Activated CD4-positive, alpha-beta T cell treated with anti-CD3 and anti-CD28 coated beads, Interleukin-2, Interleukin-4, amounts not matched to agents 100 ng/mL and 50 ng/mL, durations not matched to agents 16 hours and 8 hours (primary cell): ENCODE measurements around the gene FOXJ3.

Source experiments
- DNase-seq: peaks from one replicate; pipeline ENCODE4 v3.0.0-alpha.2; 2020; ENCODE audit warnings: low spot score

The FOXJ3 gene

DNA sequence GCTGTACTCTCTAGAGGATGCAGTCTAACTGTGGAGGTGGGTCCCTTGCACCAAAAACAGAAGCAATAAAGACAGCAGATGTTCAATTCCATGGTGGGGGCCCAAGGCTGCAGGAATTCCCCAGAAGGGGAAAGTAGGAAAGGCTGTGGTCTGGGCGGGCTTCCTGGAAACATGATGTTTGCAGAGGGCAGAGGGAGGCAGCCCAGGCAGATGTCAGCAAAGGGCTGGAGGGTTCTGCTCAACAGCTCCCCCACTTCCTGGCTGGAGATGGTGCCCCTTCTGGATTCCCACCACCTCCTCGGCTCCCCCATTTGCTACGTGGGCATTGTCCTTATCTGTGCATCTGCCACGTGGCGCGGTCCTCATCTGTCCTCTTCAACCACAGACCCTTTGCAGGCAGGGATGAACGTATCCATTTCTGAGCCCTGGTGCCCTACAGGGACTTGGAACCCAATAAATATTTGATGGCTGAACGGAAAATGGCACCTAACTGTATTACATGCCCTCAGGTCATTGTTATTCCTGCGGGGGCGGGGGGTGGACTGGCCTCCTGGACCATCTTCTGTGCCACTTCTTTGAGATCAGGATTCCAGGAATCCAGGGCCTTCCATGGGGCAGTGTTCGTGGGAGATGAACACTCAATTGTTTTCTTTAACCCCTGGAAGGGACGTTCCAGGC, 190.2 kb downstream of the FOXJ3 start:
- no peak for DNase-seq

GRCh38 chr1:42143896-42144710, 190.9 kb downstream of the FOXJ3 start:
- DNase-seq, result no peak

GRCh38 chr1:42142894-42143675, 191.9 kb downstream of the FOXJ3 start:
- DNase-seq, result no peak

DNA sequence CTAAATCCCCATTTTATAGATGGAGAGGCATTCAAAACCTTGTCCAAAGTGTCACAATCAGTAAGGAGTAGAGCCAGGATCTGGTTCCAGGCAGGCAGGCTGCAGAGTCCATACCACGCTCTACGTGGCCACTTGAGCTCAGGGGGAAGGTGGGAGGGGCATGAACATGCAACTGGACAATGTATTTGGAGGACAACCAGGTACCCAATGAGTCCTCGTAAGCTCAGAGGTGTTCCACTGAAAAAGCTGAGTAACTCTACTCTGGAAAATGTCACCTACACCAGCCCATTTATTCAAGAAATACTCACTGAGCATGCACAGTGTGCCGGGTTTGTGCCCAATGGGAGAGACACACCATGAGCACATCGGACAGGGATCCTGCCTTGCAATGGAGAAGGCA, 193.1 kb downstream of the FOXJ3 start:
- no peak for DNase-seq

GRCh38 chr1:42140191-42140590, 194.8 kb downstream of the FOXJ3 start:
- DNase-seq, result no peak

DNA sequence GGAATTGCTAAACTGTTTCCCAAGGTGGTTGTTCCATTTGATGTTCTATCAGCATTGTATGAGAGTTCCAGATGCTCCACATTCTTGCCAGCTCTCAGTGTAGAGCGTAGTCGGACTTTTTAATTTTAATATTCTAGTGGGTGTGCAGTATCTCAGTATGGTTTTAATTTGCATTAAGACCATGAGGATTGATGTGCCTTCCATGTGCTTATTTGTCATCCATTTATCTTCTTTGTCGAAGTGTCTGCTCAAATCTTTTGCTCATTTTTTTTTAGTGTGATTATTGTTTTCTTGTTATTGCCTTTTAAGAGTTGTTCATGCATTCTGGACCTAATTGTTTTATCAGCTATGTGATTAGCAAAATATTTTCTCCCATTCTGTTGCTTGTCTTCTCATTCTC, 195.6 kb downstream of the FOXJ3 start:
- no peak for DNase-seq

- no peak for DNase-seq
These were observed 196.4 kb downstream of the FOXJ3 start for GRCh38 chr1:42138586-42138985.

- no peak for DNase-seq
These were observed 197.3 kb downstream of the FOXJ3 start for GRCh38 chr1:42137766-42138165.

DNA sequence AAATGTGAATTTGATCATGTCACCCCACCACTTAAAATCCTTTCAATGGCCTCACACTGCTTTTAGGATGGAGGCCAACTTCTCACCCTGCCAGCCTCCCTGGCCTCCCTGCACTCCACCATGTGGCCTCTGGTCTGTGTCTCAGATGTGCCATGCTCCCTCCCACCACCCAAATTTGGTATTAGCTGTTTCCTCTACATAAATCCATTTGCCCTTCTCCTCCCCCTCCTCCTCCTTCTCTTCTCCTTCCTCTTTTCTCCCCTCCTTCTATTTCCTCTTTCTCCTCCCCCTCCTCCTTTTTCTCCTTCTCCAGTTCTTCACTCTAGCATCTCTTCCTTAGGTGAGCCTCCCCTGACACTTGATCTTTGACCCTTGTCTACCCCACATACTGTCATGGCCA, 198.6 kb downstream of the FOXJ3 start:
- no peak for DNase-seq

- DNase-seq, result no peak
These were observed 199.6 kb downstream of the FOXJ3 start for GRCh38 chr1:42135426-42135825.

GRCh38 chr1:42133809-42134526, 201.1 kb downstream of the FOXJ3 start:
- DNase-seq, result no peak

GRCh38 chr1:42133390-42133789, 201.6 kb downstream of the FOXJ3 start:
- DNase-seq, result no peak

DNA sequence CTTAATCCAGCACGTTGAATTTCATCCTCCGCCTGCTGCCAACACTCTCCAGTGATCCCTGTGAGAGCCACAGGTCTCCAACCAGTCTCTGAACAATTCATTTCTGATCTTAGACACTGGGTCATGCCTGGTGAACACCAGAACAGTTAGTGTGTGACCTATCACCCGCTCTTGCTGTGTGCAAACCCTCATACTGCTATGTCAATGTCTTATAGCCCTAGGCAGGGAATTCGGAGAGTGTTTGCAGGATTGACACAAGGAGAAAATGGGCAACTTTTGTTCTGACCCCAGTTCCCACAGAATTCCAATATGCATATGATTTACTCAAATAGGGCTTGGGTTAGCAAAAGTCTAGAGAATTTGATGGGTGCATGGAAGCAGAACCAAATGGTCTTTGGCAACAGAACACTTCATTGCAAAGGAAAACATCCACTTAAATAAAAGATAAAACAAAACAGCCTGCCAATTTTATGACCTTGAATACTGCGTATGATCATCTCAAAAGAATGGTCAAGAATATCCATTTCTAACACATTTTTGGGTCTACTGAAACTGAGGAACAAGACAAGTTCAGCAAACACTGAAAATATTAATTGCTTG, 204.9 kb downstream of the FOXJ3 start:
- no peak for DNase-seq

DNA sequence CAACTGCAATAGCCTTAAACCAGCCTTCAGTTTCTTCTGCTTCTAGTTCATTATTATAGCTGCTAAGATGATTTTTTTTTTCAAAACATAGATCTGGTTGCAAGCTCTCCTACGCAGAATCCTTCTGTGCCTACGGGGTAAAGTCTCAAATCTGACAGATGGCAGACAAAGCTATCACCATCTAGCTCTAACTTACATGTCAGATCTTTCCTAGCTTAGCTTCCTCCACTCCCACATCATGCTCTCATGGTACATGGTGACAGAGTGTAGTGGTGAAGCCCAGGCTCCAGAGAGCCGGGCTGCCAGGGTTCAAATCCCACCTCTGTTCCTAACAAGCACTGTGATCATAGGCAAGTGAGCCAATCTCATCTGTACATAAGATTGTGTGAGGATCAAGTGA, 206.1 kb downstream of the FOXJ3 start:
- DNase-seq, result no peak

DNA sequence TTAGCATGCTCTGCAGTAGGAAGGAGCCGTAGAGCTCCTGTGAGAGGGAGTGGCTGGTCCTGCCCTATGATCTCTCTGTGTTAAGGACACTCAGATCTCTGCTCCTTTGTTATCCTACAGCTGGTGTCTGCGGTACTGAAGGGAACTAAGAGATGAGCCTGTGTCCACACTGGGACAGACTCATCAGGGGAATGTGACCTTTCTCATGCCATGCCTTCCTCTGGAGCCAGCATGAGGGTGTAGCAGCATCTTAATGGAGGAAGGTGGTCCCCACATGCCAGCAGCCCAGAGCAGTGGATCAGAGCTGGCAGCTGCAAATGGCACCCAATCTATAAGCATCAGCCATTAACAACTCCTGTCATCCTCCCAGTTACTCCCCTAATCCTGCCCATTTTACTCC, 206.5 kb downstream of the FOXJ3 start:
- DNase-seq, result no peak

GRCh38 chr1:42127767-42128166, 207.3 kb downstream of the FOXJ3 start:
- no peak for DNase-seq
